ENCODE measurements around the gene TRPV3. TPM values are rescaled to one million over a fixed set of nuclear protein-coding genes. Genes with fewer than 3 reads are reported as not detected.
"Not testable (repeated sequence)": the region's sequence is repeated elsewhere in the genome, so short reads cannot be mapped to it uniquely, and the experiment has no call there.

TRPV3 gene
- total RNA-seq, 4 donors from 2014 or later, result 4.2 to 21.4 (median 9.7) TPM

DNA sequence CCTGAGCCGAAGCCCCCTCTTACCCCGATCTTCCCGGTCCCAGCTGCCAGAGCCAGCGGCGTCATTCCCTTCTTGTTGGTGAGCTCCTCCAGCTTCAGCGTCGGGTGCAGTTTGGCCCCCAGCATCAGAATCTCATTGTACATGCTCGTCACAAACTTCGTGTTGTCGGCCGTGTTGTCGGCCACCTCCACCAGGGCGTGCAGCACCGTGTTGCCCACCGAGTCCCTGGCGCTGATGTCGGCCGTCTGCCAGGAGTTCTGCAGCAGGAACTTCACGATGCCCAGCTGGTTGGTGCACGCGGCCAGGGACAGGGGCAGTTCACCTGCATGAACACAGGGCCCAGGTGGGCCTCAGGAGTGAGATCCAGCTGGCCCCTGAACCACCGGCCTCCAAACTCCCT is 32.2 kb upstream of the TRPV3 start:
- Histone ChIP-seq H3K9me3 (no peaks in the 10 kb centered on the region), H3K4me1 (no peaks in the 10 kb centered on the region), H3K36me3 (peaks cover 0 to 86% (median 11%) of the 10 kb centered on the region in 3 donors), H3K4me3 (no peak overlapping the region), H3K27me3 (no peaks in the 10 kb centered on the region), H3K27ac (no peak overlapping the region)
- TF ChIP-seq, protein P1, sequence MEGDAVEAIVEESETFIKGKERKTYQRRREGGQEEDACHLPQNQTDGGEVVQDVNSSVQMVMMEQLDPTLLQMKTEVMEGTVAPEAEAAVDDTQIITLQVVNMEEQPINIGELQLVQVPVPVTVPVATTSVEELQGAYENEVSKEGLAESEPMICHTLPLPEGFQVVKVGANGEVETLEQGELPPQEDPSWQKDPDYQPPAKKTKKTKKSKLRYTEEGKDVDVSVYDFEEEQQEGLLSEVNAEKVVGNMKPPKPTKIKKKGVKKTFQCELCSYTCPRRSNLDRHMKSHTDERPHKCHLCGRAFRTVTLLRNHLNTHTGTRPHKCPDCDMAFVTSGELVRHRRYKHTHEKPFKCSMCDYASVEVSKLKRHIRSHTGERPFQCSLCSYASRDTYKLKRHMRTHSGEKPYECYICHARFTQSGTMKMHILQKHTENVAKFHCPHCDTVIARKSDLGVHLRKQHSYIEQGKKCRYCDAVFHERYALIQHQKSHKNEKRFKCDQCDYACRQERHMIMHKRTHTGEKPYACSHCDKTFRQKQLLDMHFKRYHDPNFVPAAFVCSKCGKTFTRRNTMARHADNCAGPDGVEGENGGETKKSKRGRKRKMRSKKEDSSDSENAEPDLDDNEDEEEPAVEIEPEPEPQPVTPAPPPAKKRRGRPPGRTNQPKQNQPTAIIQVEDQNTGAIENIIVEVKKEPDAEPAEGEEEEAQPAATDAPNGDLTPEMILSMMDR (IDR thresholded peaks at IDR 0.05), result no peak
- TF ChIP-seq EP300 (IDR thresholded peaks at IDR 0.05), result no peak
- TF ChIP-seq POLR2A (IDR thresholded peaks at IDR 0.05), result no peak
- no peak for DNase-seq (ENCODE audit: low spot score in 2 of 2)
- 96 to 97% methylated on average over 22 of the region's 22 CpGs for WGBS, 2 donors

DNA sequence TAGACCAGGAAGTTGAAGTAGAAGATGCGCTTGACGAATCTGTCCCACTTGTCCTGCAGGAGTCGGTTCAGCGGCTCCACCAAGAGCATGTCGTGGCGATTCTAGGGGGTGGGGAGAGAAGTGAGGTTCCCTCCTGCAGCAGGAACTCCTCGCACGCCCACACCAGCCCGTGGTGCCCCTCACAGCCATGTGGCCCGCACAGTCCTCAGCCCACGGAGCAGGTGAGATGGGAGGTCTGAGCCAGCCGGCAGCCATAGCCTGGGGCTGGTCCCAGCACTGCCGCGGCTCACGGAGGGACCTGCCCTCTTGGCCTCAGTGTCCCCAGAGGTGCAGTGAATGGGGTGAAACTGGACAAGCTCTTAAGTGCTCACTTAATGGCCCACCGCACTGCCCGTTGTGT is 28.2 kb upstream of the TRPV3 start:
- DNase-seq (ENCODE audit: low spot score in 2 of 2), result no peak
- WGBS, 2 donors, result 91 to 95% methylated on average over 11 to 17 of the region's 17 CpGs

DNA sequence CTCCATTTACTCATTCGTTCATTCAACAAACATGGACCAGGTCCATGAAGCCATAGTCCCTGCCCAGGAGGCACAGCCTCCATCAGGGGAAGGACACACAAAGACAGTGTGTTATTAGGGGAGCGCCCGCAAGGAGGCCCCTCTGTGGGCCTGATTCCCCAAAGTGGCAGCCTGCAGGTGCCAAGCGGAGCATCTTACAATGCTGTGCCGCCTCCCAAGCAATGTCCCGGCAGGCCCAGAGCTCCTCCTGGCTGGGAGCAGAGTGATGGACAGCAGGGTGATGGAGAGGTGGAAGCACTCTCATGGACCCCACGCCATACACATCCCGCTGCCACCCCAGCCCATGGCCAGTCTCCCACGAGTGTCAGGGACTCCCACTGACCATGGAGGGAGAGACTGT is 25.8 kb upstream of the TRPV3 start:
- no peak overlapping the region for H3K27ac ChIP-seq
- TF ChIP-seq POLR2A (IDR thresholded peaks at IDR 0.05) (no peak), EP300 (IDR thresholded peaks at IDR 0.05) (no peak)
- TF ChIP-seq, protein P1 (IDR thresholded peaks at IDR 0.05), result no peak
- WGBS, 2 donors, result 88 to 95% methylated on average over 9 of the region's 9 CpGs
- no peaks in the 10 kb centered on the region for H3K9me3 ChIP-seq
- no peak for DNase-seq (ENCODE audit: low spot score in 2 of 2)
- no peaks in the 10 kb centered on the region for H3K4me1 ChIP-seq
- no peaks in the 10 kb centered on the region for H3K27me3 ChIP-seq
- H3K36me3 ChIP-seq, result peaks cover 0 to 89% (median 5%) of the 10 kb centered on the region in 3 donors
- no peak overlapping the region for H3K4me3 ChIP-seq

More for the DNA sequence above, 28.2 kb upstream of the TRPV3 start:
- Histone ChIP-seq H3K9me3 (no peaks in the 10 kb centered on the region), H3K36me3 (peaks cover 0 to 89% (median 9%) of the 10 kb centered on the region in 3 donors), H3K4me1 (no peaks in the 10 kb centered on the region), H3K4me3 (no peak overlapping the region), H3K27ac (no peak overlapping the region), H3K27me3 (no peaks in the 10 kb centered on the region)
- TF ChIP-seq POLR2A (IDR thresholded peaks at IDR 0.05), result no peak
- no peak for TF ChIP-seq EP300 (IDR thresholded peaks at IDR 0.05)
- TF ChIP-seq, protein P1 (IDR thresholded peaks at IDR 0.05), result no peak

GRCh38 chr17:3582915-3583314 is 25.3 kb upstream of the TRPV3 start:
- H3K4me3 ChIP-seq, result no peak overlapping the region
- H3K36me3 ChIP-seq, result peaks cover 0 to 89% (median 5%) of the 10 kb centered on the region in 3 donors
- H3K9me3 ChIP-seq, result no peaks in the 10 kb centered on the region
- TF ChIP-seq POLR2A (IDR thresholded peaks at IDR 0.05), result no peak
- no peak for TF ChIP-seq EP300 (IDR thresholded peaks at IDR 0.05)
- TF ChIP-seq, protein P1 (IDR thresholded peaks at IDR 0.05), result no peak
- WGBS, 2 donors, result 95 to 97% methylated on average over 9 of the region's 9 CpGs
- H3K4me1 ChIP-seq, result no peaks in the 10 kb centered on the region
- no peak overlapping the region for H3K27ac ChIP-seq
- DNase-seq (ENCODE audit: low spot score in 2 of 2), result no peak
- H3K27me3 ChIP-seq, result no peaks in the 10 kb centered on the region

DNA sequence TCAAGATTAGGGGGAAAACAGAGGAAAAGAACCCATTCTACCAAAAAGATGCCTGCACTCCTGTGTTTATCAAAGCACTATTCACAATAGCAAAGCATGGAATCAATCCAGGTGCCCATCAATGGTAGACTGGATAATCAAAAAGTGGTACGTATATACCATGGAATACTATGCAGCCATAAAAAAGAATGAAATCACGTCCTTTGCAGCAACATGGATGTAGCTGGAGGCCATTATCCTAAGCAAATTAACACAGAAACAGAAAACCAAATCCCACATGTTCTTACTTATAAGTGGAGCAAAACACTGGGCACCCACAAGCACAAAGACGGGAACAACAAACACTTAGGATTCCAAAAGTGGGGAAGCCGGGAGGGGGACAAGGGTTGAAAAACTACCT is 21.1 kb upstream of the TRPV3 start:
- not testable (repeated sequence) for H3K27ac ChIP-seq; H3K4me3 ChIP-seq; DNase-seq (ENCODE audit: low spot score in 2 of 2); H3K27me3 ChIP-seq; H3K4me1 ChIP-seq; H3K9me3 ChIP-seq
- H3K36me3 ChIP-seq, result peaks cover 0 to 90% (median 0%) of the 10 kb centered on the region in 3 donors
- 84 to 85% methylated on average over 4 of the region's 4 CpGs for WGBS, 2 donors

DNA sequence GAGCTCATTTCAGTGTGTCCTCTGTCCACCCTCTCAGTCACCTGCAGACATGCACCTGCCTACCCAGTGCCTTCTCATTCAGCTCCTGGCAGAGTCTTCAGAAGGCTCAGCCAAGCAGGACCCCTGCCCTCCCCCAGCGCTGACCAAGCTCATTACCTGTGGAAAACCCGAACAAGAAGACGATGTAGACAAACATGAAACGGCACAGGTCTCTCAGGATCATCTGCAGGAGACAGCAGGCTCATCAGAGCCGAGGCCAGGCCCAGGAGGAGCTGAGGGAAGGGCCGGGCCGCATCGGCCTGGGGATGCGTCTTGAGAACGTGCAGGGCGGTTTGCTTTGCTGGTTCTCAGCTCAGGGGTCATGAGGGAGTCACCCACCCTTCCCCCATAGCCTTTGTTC is 19.4 kb upstream of the TRPV3 start:
- DNase-seq (ENCODE audit: low spot score in 2 of 2), result no peak
- TF ChIP-seq, protein P1 (IDR thresholded peaks at IDR 0.05), result no peak
- TF ChIP-seq EP300 (IDR thresholded peaks at IDR 0.05) (no peak), POLR2A (IDR thresholded peaks at IDR 0.05) (no peak)
- Histone ChIP-seq H3K9me3 (no peaks in the 10 kb centered on the region), H3K27me3 (no peaks in the 10 kb centered on the region), H3K36me3 (peaks cover 0 to 89% (median 2%) of the 10 kb centered on the region in 3 donors), H3K4me3 (no peak overlapping the region), H3K4me1 (no peaks in the 10 kb centered on the region), H3K27ac (no peak overlapping the region)
- WGBS, 2 donors, result 82 to 89% methylated on average over 11 of the region's 11 CpGs
